Neural cell (in vitro differentiated cells): ENCODE results near the gene SNCB. TPM values are rescaled to one million over a fixed set of nuclear protein-coding genes. Genes with fewer than 3 reads are reported as not detected.

Experiments
- H2AFZ ChIP-seq: fragments of 200-600, 300-800 bp; sonication (generic), shearing (Covaris generic); 2 replicates; pipeline ENCODE4 v1.6.0; 2014; ENCODE audit warnings: low read depth, mild to moderate bottlenecking, antibody characterized with exemption, low read length, moderate library complexity
- H3F3A ChIP-seq: fragments of 200-600 bp; shearing (Covaris generic); 2 replicates; pipeline ENCODE4 v1.6.1; 2016; ENCODE audit warnings: mild to moderate bottlenecking, moderate library complexity, mixed read lengths, antibody characterized with exemption, low read length; ENCODE audit not compliant: insufficient read depth, poor library complexity, severe bottlenecking
- H3K27ac ChIP-seq: fragments of 200-600, 300-800 bp; sonication (generic), shearing (Covaris generic); 2 replicates; pipeline ENCODE4 v1.5.1; 2014; ENCODE audit warnings: mild to moderate bottlenecking, low read length, moderate library complexity
- H3K27me3 ChIP-seq: fragments of 300-800, 200-600 bp; sonication (generic), shearing (Covaris generic); 2 replicates; pipeline ENCODE4 v1.6.0; 2014; ENCODE audit warnings: mild to moderate bottlenecking, low read depth, low read length, moderate library complexity; ENCODE audit not compliant: insufficient read depth
- H3K36me3 ChIP-seq: fragments of 300-800, 200-600 bp; sonication (generic), shearing (Covaris generic); 2 replicates; pipeline ENCODE4 v1.5.1; 2014; ENCODE audit warnings: mild to moderate bottlenecking, antibody characterized with exemption, low read length, moderate library complexity; ENCODE audit not compliant: insufficient read depth
- H3K4me2 ChIP-seq: fragments of 300-800, 200-600 bp; sonication (generic), shearing (Covaris generic); 2 replicates; pipeline ENCODE4 v1.6.0; 2014; ENCODE audit warnings: mild to moderate bottlenecking, low read length
- H3K4me3 ChIP-seq: fragments of 300-800, 200-600 bp; sonication (generic), shearing (Covaris generic); 2 replicates; pipeline ENCODE4 v1.5.1; 2014; ENCODE audit warnings: mild to moderate bottlenecking, low read length, moderate library complexity
- H3K79me2 ChIP-seq: fragments of 200-600 bp; shearing (Covaris generic); replicated peaks from 2 replicates; pipeline ENCODE4 v1.6.0; 2014; ENCODE audit warnings: mild to moderate bottlenecking, low read length, moderate library complexity; ENCODE audit not compliant: insufficient read depth
- H3K9ac ChIP-seq: fragments of 300-800, 200-600 bp; sonication (generic), shearing (Covaris generic); 2 replicates; pipeline ENCODE4 v1.6.1; 2016; ENCODE audit warnings: mild to moderate bottlenecking, low read length, mixed read lengths
- H3K9me2 ChIP-seq: fragments of 200-600 bp; shearing (Covaris generic); 2 replicates; pipeline ENCODE4 v1.6.1; 2016; ENCODE audit warnings: mild to moderate bottlenecking, low read length, mixed read lengths; ENCODE audit not compliant: insufficient read depth
- H3K9me3 ChIP-seq: fragments of 200-600, 300-800 bp; sonication (generic), shearing (Covaris generic); 2 replicates; pipeline ENCODE4 v1.6.1; 2016; ENCODE audit warnings: mild to moderate bottlenecking, mixed run types, low read length, moderate library complexity, mixed read lengths
- H4K20me1 ChIP-seq: fragments of 200-600 bp; shearing (Covaris generic); 2 replicates; pipeline ENCODE4 v1.6.1; 2016; ENCODE audit warnings: mild to moderate bottlenecking, mixed run types; ENCODE audit not compliant: insufficient read depth
- CTCF ChIP-seq: fragments of 450-650 bp; IDR thresholded peaks from 2 replicates; pipeline ENCODE4 v1.5.1; 2014; ENCODE audit warnings: antibody characterized with exemption, mild to moderate bottlenecking, moderate library complexity; ENCODE audit not compliant: poor library complexity, severe bottlenecking
- EP300 ChIP-seq: fragments of 450-650 bp; conservative IDR thresholded peaks from 2 replicates; pipeline ENCODE4 v1.6.1; 2014; ENCODE audit warnings: antibody characterized with exemption, mild to moderate bottlenecking, moderate library complexity; ENCODE audit not compliant: poor library complexity, severe bottlenecking
- EZH2 ChIP-seq: fragments of 200-600, 300-800 bp; shearing (Covaris generic), sonication (generic); IDR thresholded peaks from 2 replicates; pipeline ENCODE4 v1.6.1; 2014; ENCODE audit warnings: antibody characterized with exemption, low read length, borderline replicate concordance, mild to moderate bottlenecking; ENCODE audit not compliant: insufficient read depth, poor library complexity, severe bottlenecking
- MXI1 ChIP-seq: fragments of 450-650 bp; conservative IDR thresholded peaks from 2 replicates; pipeline ENCODE4 v1.6.1; 2014; ENCODE audit warnings: antibody characterized with exemption, mild to moderate bottlenecking; ENCODE audit not compliant: poor library complexity, severe bottlenecking
- POLR2AphosphoS5 ChIP-seq: IDR thresholded peaks from 2 replicates; pipeline ENCODE4 v1.6.1; 2012
- RAD21 ChIP-seq: fragments of 450-650 bp; conservative IDR thresholded peaks from 2 replicates; pipeline ENCODE4 v1.6.1; 2014; ENCODE audit warnings: antibody characterized with exemption, mild to moderate bottlenecking, moderate library complexity
- REST ChIP-seq: IDR thresholded peaks from 2 replicates; pipeline ENCODE4 v1.6.1; 2012; ENCODE audit warnings: borderline replicate concordance
- SMC3 ChIP-seq: fragments of 450-650 bp; conservative IDR thresholded peaks from 2 replicates; pipeline ENCODE4 v1.6.1; 2014; ENCODE audit warnings: antibody characterized with exemption, mild to moderate bottlenecking, moderate library complexity; ENCODE audit not compliant: poor library complexity
- TAF1 ChIP-seq: IDR thresholded peaks from 2 replicates; pipeline ENCODE4 v1.6.1; 2012; ENCODE audit warnings: low read depth
- polyA plus RNA-seq: library from polyadenylated mRNA; depleted of rRNA; stranded (reverse); fragments of >200 nt; gene quantifications from 2 replicates; pipeline ENCODE4 v1.2.3, GENCODE V29; 2014

Gene SNCB
- polyA plus RNA-seq, 1 donor from 2014 or later, result 10.1 TPM

- H3K4me3 ChIP-seq, result no peak overlapping the region
- no peaks in the 10 kb centered on the region for H3K79me2 ChIP-seq
- no peaks in the 10 kb centered on the region for H4K20me1 ChIP-seq
- H3K4me2 ChIP-seq, result no peak overlapping the region
- H3K27me3 ChIP-seq, result no peaks in the 10 kb centered on the region
- no peaks in the 10 kb centered on the region for H3F3A ChIP-seq
- no peaks in the 10 kb centered on the region for H3K36me3 ChIP-seq
- no peaks in the 10 kb centered on the region for H3K9me3 ChIP-seq
- no peaks in the 10 kb centered on the region for H3K9me2 ChIP-seq
- H3K9ac ChIP-seq, result no peak overlapping the region
- H3K27ac ChIP-seq, result no peak overlapping the region
- TF ChIP-seq CTCF (no peak), EZH2 (no peak), RAD21 (no peak), EP300 (no peak), SMC3 (no peak), MXI1 (no peak), REST (no peak), POLR2AphosphoS5 (no peak), TAF1 (no peak)
- H2AFZ ChIP-seq, result no peak overlapping the region
Measured at GRCh38 chr5:176674799-176675198, 44.5 kb upstream of the SNCB start.

GRCh38 chr5:176673651-176674583 is 43.6 kb upstream of the SNCB start:
- no peaks in the 10 kb centered on the region for H4K20me1 ChIP-seq
- H3K4me2 ChIP-seq, result no peak overlapping the region
- H3F3A ChIP-seq, result no peaks in the 10 kb centered on the region
- no peak overlapping the region for H3K9ac ChIP-seq
- H3K79me2 ChIP-seq, result no peaks in the 10 kb centered on the region
- H3K27ac ChIP-seq, result no peak overlapping the region
- TF ChIP-seq SMC3 (no peak), RAD21 (no peak), MXI1 (no peak), EZH2 (no peak), CTCF (no peak), TAF1 (no peak)
- no peaks in the 10 kb centered on the region for H3K9me2 ChIP-seq
- no peak overlapping the region for H2AFZ ChIP-seq
- H3K9me3 ChIP-seq, result no peaks in the 10 kb centered on the region
- no peaks in the 10 kb centered on the region for H3K27me3 ChIP-seq
- no peak overlapping the region for H3K4me3 ChIP-seq
- no peaks in the 10 kb centered on the region for H3K36me3 ChIP-seq
